ENCODE measurements around the gene RND2. TPM values are rescaled to one million over a fixed set of nuclear protein-coding genes. Genes with fewer than 3 reads are reported as not detected.

RND2 gene
- total and polyA plus RNA-seq, 2 of the 13 experiments (the other 11 are each of a cell fraction or from before 2014, with no cell fraction given) = 0.05 to 0.11 TPM

DNA sequence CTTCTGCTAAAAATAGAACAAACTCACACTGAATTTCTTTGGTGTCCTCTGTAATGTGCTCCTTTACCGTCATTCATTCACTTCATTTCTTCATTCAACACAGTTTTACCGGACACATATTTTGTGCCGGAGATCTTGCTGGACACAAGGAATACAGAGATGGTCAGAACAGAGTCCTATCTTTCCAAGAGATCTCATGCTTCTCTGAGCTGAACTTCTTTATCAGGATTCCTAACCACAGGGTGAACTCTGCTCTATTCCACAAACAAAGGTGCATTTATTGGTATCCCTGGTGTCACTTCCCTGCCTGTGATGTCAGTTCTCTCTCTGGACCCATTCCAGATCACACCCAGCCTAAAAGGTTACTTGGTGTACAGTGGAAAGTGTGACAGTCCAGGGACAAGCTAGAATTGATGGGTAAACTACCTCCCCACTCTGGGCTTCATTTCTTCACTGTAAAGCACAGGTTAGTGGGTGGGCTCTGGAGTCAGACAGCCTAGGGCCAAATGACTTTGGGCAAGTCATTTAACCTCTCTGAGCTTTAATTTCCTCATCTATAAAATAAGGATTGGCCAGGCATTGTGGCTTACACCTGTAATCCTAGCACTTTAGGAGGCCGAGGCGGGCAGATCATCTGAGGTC, 14.2 kb upstream of the RND2 start (continued):
- TF ChIP-seq, protein P1, sequence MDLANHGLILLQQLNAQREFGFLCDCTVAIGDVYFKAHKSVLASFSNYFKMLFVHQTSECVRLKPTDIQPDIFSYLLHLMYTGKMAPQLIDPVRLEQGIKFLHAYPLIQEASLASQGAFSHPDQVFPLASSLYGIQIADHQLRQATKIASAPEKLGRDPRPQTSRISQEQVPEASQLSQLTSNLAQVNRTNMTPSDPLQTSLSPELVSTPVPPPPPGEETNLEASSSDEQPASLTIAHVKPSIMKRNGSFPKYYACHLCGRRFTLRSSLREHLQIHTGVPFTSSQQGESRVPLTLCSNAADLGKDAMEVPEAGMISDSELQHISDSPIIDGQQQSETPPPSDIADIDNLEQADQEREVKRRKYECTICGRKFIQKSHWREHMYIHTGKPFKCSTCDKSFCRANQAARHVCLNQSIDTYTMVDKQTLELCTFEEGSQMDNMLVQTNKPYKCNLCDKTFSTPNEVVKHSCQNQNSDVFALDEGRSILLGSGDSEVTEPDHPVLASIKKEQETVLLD (CRISPR knock-in tag; IDR thresholded peaks at IDR 0.05; ENCODE audit: low read depth) = no peak
- TF ChIP-seq NR3C1 (CRISPR knock-in tag; IDR thresholded peaks at IDR 0.05) (no peak), ZNF33B (CRISPR knock-in tag; IDR thresholded peaks at IDR 0.05) (no peak; the same call in 1 of the 2 replicates), NR2F1 (CRISPR knock-in tag; IDR thresholded peaks at IDR 0.05) (0 out of 4 replicates have a peak, but pooled peaks of 1 of the 2 experiments have one; percentile 35), MIXL1 (CRISPR knock-in tag; IDR thresholded peaks at IDR 0.05) (peak; percentile 56; the same call in 1 of the 2 replicates), HNRNPH1 (optimal IDR thresholded peaks at IDR 0.05; ENCODE audit: low read depth, low read length) (no peak), CENPX (CRISPR knock-in tag; IDR thresholded peaks at IDR 0.05) (no peak), KAT8 (CRISPR knock-in tag; IDR thresholded peaks at IDR 0.05) (peak; percentile 64; the same call in 1 of the 2 replicates), EP300 (IDR thresholded peaks at IDR 0.05; ENCODE audit: low read depth in 2 of 2, low read length in 2 of 2) (peak; percentile 78 to 92), EP300 (CRISPR knock-in tag; IDR thresholded peaks at IDR 0.05; ENCODE audit: borderline replicate concordance) (peak; percentile 83), MED1 (CRISPR knock-in tag; IDR thresholded peaks at IDR 0.05) (peak; percentile 88), MYC (CRISPR knock-in tag; IDR thresholded peaks at IDR 0.05; ENCODE audit: borderline replicate concordance) (no peak)
- TF ChIP-seq, protein P2, sequence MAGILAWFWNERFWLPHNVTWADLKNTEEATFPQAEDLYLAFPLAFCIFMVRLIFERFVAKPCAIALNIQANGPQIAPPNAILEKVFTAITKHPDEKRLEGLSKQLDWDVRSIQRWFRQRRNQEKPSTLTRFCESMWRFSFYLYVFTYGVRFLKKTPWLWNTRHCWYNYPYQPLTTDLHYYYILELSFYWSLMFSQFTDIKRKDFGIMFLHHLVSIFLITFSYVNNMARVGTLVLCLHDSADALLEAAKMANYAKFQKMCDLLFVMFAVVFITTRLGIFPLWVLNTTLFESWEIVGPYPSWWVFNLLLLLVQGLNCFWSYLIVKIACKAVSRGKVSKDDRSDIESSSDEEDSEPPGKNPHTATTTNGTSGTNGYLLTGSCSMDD (CRISPR knock-in tag; IDR thresholded peaks at IDR 0.05) = no peak
- TF ChIP-seq, protein P3, sequence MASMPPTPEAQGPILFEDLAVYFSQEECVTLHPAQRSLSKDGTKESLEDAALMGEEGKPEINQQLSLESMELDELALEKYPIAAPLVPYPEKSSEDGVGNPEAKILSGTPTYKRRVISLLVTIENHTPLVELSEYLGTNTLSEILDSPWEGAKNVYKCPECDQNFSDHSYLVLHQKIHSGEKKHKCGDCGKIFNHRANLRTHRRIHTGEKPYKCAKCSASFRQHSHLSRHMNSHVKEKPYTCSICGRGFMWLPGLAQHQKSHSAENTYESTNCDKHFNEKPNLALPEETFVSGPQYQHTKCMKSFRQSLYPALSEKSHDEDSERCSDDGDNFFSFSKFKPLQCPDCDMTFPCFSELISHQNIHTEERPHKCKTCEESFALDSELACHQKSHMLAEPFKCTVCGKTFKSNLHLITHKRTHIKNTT (CRISPR knock-in tag; IDR thresholded peaks at IDR 0.05) = no peak
- TF ChIP-seq, protein P4, sequence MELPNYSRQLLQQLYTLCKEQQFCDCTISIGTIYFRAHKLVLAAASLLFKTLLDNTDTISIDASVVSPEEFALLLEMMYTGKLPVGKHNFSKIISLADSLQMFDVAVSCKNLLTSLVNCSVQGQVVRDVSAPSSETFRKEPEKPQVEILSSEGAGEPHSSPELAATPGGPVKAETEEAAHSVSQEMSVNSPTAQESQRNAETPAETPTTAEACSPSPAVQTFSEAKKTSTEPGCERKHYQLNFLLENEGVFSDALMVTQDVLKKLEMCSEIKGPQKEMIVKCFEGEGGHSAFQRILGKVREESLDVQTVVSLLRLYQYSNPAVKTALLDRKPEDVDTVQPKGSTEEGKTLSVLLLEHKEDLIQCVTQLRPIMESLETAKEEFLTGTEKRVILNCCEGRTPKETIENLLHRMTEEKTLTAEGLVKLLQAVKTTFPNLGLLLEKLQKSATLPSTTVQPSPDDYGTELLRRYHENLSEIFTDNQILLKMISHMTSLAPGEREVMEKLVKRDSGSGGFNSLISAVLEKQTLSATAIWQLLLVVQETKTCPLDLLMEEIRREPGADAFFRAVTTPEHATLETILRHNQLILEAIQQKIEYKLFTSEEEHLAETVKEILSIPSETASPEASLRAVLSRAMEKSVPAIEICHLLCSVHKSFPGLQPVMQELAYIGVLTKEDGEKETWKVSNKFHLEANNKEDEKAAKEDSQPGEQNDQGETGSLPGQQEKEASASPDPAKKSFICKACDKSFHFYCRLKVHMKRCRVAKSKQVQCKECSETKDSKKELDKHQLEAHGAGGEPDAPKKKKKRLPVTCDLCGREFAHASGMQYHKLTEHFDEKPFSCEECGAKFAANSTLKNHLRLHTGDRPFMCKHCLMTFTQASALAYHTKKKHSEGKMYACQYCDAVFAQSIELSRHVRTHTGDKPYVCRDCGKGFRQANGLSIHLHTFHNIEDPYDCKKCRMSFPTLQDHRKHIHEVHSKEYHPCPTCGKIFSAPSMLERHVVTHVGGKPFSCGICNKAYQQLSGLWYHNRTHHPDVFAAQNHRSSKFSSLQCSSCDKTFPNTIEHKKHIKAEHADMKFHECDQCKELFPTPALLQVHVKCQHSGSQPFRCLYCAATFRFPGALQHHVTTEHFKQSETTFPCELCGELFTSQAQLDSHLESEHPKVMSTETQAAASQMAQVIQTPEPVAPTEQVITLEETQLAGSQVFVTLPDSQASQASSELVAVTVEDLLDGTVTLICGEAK (IDR thresholded peaks at IDR 0.05) = no peak
- TF ChIP-seq, protein P4 (CRISPR knock-in tag; IDR thresholded peaks at IDR 0.05) = peak; percentile 84; the same call in 1 of the 2 replicates

All from HepG2 (cell line).